ENCODE measurements around the gene TRAFD1. TPM values are rescaled to one million over a fixed set of nuclear protein-coding genes. Genes with fewer than 3 reads are reported as not detected.

Gene TRAFD1, protein sequence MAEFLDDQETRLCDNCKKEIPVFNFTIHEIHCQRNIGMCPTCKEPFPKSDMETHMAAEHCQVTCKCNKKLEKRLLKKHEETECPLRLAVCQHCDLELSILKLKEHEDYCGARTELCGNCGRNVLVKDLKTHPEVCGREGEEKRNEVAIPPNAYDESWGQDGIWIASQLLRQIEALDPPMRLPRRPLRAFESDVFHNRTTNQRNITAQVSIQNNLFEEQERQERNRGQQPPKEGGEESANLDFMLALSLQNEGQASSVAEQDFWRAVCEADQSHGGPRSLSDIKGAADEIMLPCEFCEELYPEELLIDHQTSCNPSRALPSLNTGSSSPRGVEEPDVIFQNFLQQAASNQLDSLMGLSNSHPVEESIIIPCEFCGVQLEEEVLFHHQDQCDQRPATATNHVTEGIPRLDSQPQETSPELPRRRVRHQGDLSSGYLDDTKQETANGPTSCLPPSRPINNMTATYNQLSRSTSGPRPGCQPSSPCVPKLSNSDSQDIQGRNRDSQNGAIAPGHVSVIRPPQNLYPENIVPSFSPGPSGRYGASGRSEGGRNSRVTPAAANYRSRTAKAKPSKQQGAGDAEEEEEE
- total RNA-seq, result 10 to 100 TPM; 22.8 to 37.2 TPM

DNA sequence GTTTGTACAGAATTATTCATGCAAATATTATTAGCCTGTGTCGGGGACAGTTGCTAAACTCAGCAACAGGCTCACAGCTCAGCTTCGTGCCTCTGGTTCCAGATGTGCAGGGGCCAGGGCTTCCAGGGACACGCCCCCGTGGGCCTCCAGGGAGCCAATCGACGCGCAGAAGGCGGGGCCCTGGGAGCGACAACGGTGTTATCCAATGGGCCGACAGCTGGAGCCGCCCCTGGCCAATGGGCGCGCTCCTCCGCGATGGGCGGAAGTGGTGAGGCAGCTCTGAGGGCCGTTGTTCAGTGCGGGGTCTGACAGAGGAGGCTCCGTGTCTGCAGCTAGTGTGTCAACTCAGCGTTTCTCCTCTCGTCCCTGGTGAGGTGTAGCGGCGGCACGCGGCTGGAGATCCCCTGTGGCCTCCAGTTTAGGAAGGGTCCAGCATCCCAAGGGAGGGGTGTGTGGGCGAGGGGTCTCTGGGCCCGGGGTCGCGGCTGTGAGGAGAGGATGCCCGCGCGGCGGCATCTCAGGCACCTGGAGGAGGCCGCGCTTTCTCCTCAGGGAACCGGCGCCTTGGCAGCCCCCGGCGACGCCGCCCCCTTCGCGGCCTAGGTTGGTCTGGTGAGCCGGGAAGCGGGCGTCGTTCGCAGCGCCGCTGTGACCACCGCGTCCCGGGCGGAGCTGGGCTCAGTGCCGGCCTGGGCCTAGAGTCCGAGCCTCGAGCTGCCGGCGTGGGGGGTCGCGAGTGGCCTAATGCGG lies at the start of gene TRAFD1:
Gene TRAFD1 (plus strand): TSS at position 311 of the 750 bp plus-strand sequence. CDS start 4,963 bp downstream, outside the sequence.
- Histone ChIP-seq H3K27ac (peak within 1 kb of the TSS; percentile 90), H3K36me3 (no peaks in the 10 kb centered on the region), H3K9me3 (no peaks in the 10 kb centered on the region), H3K27me3 (no peaks in the 10 kb centered on the region), H3K4me3 (peak within 1 kb of the TSS; percentile 85), H3K9ac (ENCODE audit: low read depth in 2 of 2, low read length in 2 of 2) (peak within 1 kb of the TSS; percentile 89 to 96), H3K4me1 (peaks cover 13% of the 10 kb centered on the region)
- intact Hi-C loops (cut with DNase I), result no loop called here
- peak; percentile 99 for DNase-seq
- TF ChIP-seq, protein P1, sequence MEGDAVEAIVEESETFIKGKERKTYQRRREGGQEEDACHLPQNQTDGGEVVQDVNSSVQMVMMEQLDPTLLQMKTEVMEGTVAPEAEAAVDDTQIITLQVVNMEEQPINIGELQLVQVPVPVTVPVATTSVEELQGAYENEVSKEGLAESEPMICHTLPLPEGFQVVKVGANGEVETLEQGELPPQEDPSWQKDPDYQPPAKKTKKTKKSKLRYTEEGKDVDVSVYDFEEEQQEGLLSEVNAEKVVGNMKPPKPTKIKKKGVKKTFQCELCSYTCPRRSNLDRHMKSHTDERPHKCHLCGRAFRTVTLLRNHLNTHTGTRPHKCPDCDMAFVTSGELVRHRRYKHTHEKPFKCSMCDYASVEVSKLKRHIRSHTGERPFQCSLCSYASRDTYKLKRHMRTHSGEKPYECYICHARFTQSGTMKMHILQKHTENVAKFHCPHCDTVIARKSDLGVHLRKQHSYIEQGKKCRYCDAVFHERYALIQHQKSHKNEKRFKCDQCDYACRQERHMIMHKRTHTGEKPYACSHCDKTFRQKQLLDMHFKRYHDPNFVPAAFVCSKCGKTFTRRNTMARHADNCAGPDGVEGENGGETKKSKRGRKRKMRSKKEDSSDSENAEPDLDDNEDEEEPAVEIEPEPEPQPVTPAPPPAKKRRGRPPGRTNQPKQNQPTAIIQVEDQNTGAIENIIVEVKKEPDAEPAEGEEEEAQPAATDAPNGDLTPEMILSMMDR (IDR thresholded peaks at IDR 0.05), result no peak

DNA sequence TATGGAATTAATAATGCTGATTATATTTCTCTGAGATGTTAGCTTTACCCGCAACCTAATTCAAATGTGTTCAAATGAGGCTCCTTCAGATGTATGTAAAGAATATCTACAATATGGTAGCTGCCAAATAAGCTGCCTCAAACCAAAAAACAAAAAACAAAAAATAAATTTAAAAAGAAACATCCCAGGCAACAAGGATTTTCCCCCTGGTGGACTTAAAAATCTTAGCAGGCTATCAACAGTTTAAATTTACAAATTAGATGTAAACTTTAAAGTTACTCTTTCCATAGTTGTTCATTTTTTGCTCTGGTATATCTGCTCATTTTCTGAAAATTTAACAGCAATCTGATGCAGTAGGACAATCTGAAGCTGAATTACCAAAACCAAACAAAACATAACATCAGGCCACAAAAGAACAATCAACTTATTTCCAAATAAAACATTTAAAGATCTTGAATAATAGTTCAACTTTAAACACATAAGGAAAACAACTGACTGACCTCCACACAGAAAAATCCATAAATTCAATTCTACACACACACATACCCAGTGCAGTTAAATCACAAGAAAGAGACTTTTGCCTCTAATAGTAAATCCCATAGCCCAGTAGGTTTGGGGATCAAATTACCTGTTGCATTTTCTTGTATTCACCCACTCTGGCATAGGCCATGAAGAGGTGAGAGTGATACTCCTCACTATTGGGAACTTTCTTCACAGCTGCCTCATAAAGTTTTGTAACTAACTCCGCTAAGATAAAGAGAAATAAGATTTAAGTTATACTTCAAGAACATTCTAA lies 38.1 kb upstream of the TRAFD1 start:
- intact Hi-C loops (cut with DNase I), result no loop called here
- H3K4me1 ChIP-seq, result no peaks in the 10 kb centered on the region
- H3K9ac ChIP-seq (ENCODE audit: low read depth in 2 of 2, low read length in 2 of 2), result no peak overlapping the region
- DNase-seq, result no peak
- TF ChIP-seq, protein P1 (IDR thresholded peaks at IDR 0.05), result no peak
- no peaks in the 10 kb centered on the region for H3K9me3 ChIP-seq
- H3K4me3 ChIP-seq, result no peak overlapping the region
- no peak overlapping the region for H3K27ac ChIP-seq
- H3K27me3 ChIP-seq, result no peaks in the 10 kb centered on the region
- peaks cover 10% of the 10 kb centered on the region for H3K36me3 ChIP-seq

DNA sequence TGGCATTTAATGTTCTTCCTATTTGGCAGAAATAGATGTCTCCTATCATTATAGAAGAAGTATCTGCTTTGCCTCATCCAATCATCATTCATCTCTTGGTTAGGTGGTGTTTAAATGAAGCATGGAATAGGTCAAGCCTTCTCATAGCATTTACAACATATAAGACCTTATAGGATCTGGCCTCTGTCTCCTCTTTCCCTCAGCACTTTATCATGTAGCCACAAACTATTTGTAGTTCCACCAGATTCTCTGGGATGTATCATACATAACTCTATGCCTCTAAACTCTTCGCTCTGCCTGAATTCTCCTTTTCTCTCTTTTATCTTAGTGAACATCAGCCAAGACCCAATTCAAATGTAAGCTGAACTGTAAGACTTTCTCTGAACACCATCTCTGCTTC lies 37.5 kb upstream of the TRAFD1 start:
- H3K4me1 ChIP-seq, result no peaks in the 10 kb centered on the region
- no peaks in the 10 kb centered on the region for H3K9me3 ChIP-seq
- peaks cover 10% of the 10 kb centered on the region for H3K36me3 ChIP-seq
- H3K27ac ChIP-seq, result no peak overlapping the region
- TF ChIP-seq, protein P1 (IDR thresholded peaks at IDR 0.05), result no peak
- no peak for DNase-seq
- no peak overlapping the region for H3K4me3 ChIP-seq
- no peaks in the 10 kb centered on the region for H3K27me3 ChIP-seq
- no peak overlapping the region for H3K9ac ChIP-seq (ENCODE audit: low read depth in 2 of 2, low read length in 2 of 2)
- intact Hi-C loops (cut with DNase I), result no loop called here

DNA sequence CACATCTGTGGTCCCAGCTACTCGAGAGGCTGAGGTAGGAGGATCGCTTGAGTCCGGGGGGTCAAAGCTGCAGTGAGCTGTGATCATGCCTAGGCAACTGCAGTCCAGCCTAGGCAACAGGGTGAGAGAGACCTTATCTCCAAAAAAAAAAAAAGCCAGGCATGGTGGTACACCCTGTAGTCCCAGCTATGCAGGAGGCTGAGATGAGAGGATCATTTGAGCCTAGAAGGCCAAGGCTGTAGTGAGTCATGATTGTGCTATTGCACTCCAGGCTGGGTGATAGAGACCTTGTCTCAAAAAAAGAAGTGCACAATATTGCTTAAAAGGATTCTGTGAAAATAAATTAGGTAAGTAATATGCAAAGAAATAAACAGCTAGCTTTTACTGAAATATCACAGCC lies 33.8 kb upstream of the TRAFD1 start:
- Histone ChIP-seq H3K27ac (no peak overlapping the region), H3K9ac (ENCODE audit: low read depth in 2 of 2, low read length in 2 of 2) (no peak overlapping the region), H3K9me3 (no peaks in the 10 kb centered on the region), H3K36me3 (peaks cover 10% of the 10 kb centered on the region), H3K4me3 (no peak overlapping the region), H3K27me3 (no peaks in the 10 kb centered on the region), H3K4me1 (no peaks in the 10 kb centered on the region)
- intact Hi-C loops (cut with DNase I), result no loop called here
- DNase-seq, result no peak
- TF ChIP-seq, protein P1 (IDR thresholded peaks at IDR 0.05), result no peak

DNA sequence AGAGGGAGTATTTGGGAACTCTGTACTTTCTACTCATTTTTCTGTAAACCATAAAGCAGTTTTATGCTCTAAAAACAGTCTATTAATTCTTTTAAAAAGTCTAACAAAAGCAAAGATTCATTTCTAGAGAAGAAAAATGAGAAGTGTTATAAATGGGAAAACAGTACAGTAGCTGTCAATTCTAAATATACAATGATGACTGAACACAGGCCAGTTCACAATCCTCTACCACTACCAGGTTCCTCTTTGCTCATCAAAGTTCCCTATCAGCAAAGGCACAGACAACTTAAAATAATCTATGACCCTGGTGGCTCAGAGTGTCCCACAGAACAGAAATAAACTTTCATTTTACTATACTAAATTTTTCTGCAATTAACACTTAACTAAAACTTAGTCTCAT lies 29.3 kb upstream of the TRAFD1 start:
- Histone ChIP-seq H3K36me3 (no peaks in the 10 kb centered on the region), H3K9me3 (no peaks in the 10 kb centered on the region), H3K27ac (no peak overlapping the region), H3K4me3 (no peak overlapping the region), H3K9ac (ENCODE audit: low read depth in 2 of 2, low read length in 2 of 2) (no peak overlapping the region), H3K27me3 (no peaks in the 10 kb centered on the region), H3K4me1 (no peaks in the 10 kb centered on the region)
- TF ChIP-seq, protein P1 (IDR thresholded peaks at IDR 0.05), result no peak
- intact Hi-C loops (cut with DNase I), result no loop called here
- DNase-seq, result no peak

Measured in colonic mucosa (tissue), 4 donors.